Measurements from ENCODE around the gene POR.

- TF ChIP-seq CTCF (IDR thresholded peaks at IDR 0.05; ENCODE audit: low read length): no peak
- TF ChIP-seq EZH2 (IDR thresholded peaks at IDR 0.05; ENCODE audit: borderline replicate concordance, low read length): no peak
Measured at GRCh38 chr7:75914169-75914654, 743 bp upstream of the POR start.

All from OCI-LY1 (cell line).